Measurements from ENCODE around the gene MRPL30. TPM values are rescaled to one million over a fixed set of nuclear protein-coding genes. Genes with fewer than 3 reads are reported as not detected.

The MRPL30 gene
- total and polyA plus RNA-seq, 10 donors, result 12.8 to 26.0 (median 19.3) TPM

GRCh38 chr2:99156891-99157290 lies 24.1 kb upstream of the MRPL30 start:
- 18 to 54% (median 27%) methylated on average over 1 of the region's 1 CpG for WGBS, 5 donors
- peak overlapping the region in 2 of 8 donors; percentile 7 to 29 for H3K27ac ChIP-seq
- H3K27me3 ChIP-seq (replicated peaks in 1 of 7), result no peaks in the 10 kb centered on the region
- H3K4me1 ChIP-seq, result peaks cover 19 to 54% (median 33%) of the 10 kb centered on the region in 6 donors
- H3K36me3 ChIP-seq, result peaks cover 0 to 48% (median 24%) of the 10 kb centered on the region in 6 donors
- TF ChIP-seq POLR2AphosphoS5 (IDR thresholded peaks at IDR 0.05) (no peak), CTCF (IDR thresholded peaks at IDR 0.05 in 8 of 11, conservative IDR thresholded peaks at IDR 0.05 in 3 of 11) (no peak), POLR2A (IDR thresholded peaks at IDR 0.05) (no peak)
- peak overlapping the region in 1 of 8 donors; percentile 79 for H3K4me3 ChIP-seq
- H3K9me3 ChIP-seq, result no peaks in the 10 kb centered on the region
- intact Hi-C loops (cut with DNase I; ENCODE audit: low total_unique reads), result no loop called here
- no peak for DNase-seq

GRCh38 chr2:99158599-99158998 lies 22.4 kb upstream of the MRPL30 start:
- TF ChIP-seq POLR2AphosphoS5 (IDR thresholded peaks at IDR 0.05) (no peak), CTCF (IDR thresholded peaks at IDR 0.05 in 8 of 11, conservative IDR thresholded peaks at IDR 0.05 in 3 of 11) (no peak), POLR2A (IDR thresholded peaks at IDR 0.05) (no peak)
- Histone ChIP-seq H3K27ac (no peak overlapping the region), H3K4me3 (no peak overlapping the region), H3K9me3 (no peaks in the 10 kb centered on the region), H3K27me3 (replicated peaks in 1 of 7) (no peaks in the 10 kb centered on the region), H3K36me3 (peaks cover 2 to 65% (median 29%) of the 10 kb centered on the region in 6 donors), H3K4me1 (peaks cover 19 to 37% (median 31%) of the 10 kb centered on the region in 6 donors)
- intact Hi-C loops (cut with DNase I; ENCODE audit: low total_unique reads), result no loop called here
- DNase-seq, result no peak
- WGBS, 5 donors, result 94 to 97% (median 95%) methylated on average over 5 of the region's 5 CpGs

- TF ChIP-seq CTCF (IDR thresholded peaks at IDR 0.05 in 8 of 11, conservative IDR thresholded peaks at IDR 0.05 in 3 of 11), result no peak
- no peak for TF ChIP-seq POLR2AphosphoS5 (IDR thresholded peaks at IDR 0.05)
- no peak for TF ChIP-seq POLR2A (IDR thresholded peaks at IDR 0.05)
- intact Hi-C loops (cut with DNase I; ENCODE audit: low total_unique reads), result no loop called here
- H3K27ac ChIP-seq, result no peak overlapping the region
- H3K27me3 ChIP-seq (replicated peaks in 1 of 7), result no peaks in the 10 kb centered on the region
- no peaks in the 10 kb centered on the region for H3K9me3 ChIP-seq
- 87 to 94% (median 89%) methylated on average over 4 of the region's 4 CpGs for whole genome bisulfite sequencing, 5 donors
- no peak for DNase-seq
- peaks cover 14 to 27% (median 22%) of the 10 kb centered on the region in 6 donors for H3K4me1 ChIP-seq
- peaks cover 2 to 75% (median 29%) of the 10 kb centered on the region in 6 donors for H3K36me3 ChIP-seq
- no peak overlapping the region for H3K4me3 ChIP-seq
Measured at GRCh38 chr2:99159594-99159993, 21.4 kb upstream of the MRPL30 start.

- 73 to 88% (median 81%) methylated on average over 5 of the region's 5 CpGs for WGBS, 5 donors
- Histone ChIP-seq H3K36me3 (peaks cover 2 to 99% (median 54%) of the 10 kb centered on the region in 6 donors), H3K4me1 (peaks cover 0 to 3% (median 0%) of the 10 kb centered on the region in 6 donors), H3K27me3 (replicated peaks in 1 of 7) (no peaks in the 10 kb centered on the region), H3K27ac (no peak overlapping the region), H3K4me3 (no peak overlapping the region), H3K9me3 (no peaks in the 10 kb centered on the region)
- TF ChIP-seq POLR2A (IDR thresholded peaks at IDR 0.05), result no peak
- no peak for TF ChIP-seq POLR2AphosphoS5 (IDR thresholded peaks at IDR 0.05)
- no peak for TF ChIP-seq CTCF (IDR thresholded peaks at IDR 0.05 in 8 of 11, conservative IDR thresholded peaks at IDR 0.05 in 3 of 11)
- no peak for DNase-seq
- intact Hi-C loops (cut with DNase I; ENCODE audit: low total_unique reads), result no loop called here
Measured at GRCh38 chr2:99166218-99166617, 14.8 kb upstream of the MRPL30 start.
